ENCODE measurements around the gene FASTKD1.
"Not testable (repeated sequence)": the region's sequence is repeated elsewhere in the genome, so short reads cannot be mapped to it uniquely, and the experiment has no call there.

FASTKD1 gene

DNA sequence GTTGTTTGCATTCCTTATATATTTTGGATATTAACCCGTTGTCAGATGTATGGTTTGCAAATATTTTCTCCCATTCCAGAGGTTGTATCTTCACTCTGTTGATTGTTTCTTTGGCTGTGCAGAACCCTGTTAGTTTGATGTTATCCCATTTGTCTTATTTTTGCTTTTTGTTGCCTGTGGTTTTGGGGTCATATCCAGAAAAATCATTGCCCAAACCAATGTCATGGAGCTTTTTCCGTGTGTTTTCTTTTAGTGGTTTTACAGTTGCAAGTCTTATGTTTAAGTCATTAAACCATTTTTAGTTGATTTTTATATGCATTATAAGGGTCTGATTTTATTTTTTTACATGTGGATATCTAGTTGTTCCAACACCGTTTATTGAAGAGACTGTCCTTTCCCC is 46.3 kb upstream of the FASTKD1 start:
- H3K4me2 ChIP-seq (ENCODE audit: insufficient read depth, low read length) = no peak overlapping the region
- ATAC-seq (ENCODE audit: insufficient read depth, low read depth) = no peak
- no peak for DNase-seq
- peaks cover 67% of the 10 kb centered on the region for H3K36me3 ChIP-seq (ENCODE audit: insufficient read depth, low read length)
- no peak overlapping the region for H3K27ac ChIP-seq (ENCODE audit: low read length)
- no peak for TF ChIP-seq CTCF (IDR thresholded peaks at IDR 0.05; ENCODE audit: borderline replicate concordance, extremely low read depth, low read length, poor library complexity, severe bottlenecking)
- TF ChIP-seq EZH2 (IDR thresholded peaks at IDR 0.05; ENCODE audit: borderline replicate concordance, low read depth, low read length, severe bottlenecking) = no peak
- H2AFZ ChIP-seq (ENCODE audit: low read depth, low read length) = no peak overlapping the region
- no peak overlapping the region for H3K9ac ChIP-seq (ENCODE audit: low read depth, low read length)
- H3K4me1 ChIP-seq (ENCODE audit: insufficient read depth, low read length) = no peaks in the 10 kb centered on the region
- peaks cover 51% of the 10 kb centered on the region for H3K79me2 ChIP-seq (ENCODE audit: insufficient read depth, low read length)
- peaks cover 6% of the 10 kb centered on the region; the same call in 1 of the 2 replicates for H4K20me1 ChIP-seq (ENCODE audit: insufficient read depth, low read length)
- no peaks in the 10 kb centered on the region for H3K27me3 ChIP-seq (ENCODE audit: insufficient read depth, low read length, poor library complexity)
- no peak overlapping the region for H3K4me3 ChIP-seq (ENCODE audit: low read depth in 1 of 2, low read length in 2 of 2)
- no peaks in the 10 kb centered on the region for H3K9me3 ChIP-seq (ENCODE audit: insufficient read depth, low read length, severe bottlenecking)

DNA sequence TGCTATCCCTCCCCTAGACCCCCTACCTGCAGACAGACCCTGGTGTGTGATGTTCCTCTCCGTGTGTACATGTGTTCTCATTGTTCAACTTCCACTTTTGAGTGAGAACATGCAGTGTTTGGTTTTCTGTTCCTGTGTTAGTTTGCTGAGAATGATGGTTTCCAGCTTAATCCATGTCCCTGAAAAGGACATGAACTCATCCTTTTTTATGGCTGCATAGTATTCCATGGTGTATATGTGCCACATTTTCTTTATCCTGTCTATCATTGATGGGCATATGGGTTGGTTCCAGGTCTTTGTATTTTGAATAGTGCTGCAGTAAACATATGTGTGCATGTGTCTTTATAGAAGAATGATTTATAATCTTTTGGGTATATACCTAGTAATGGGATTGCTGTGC is 42.3 kb upstream of the FASTKD1 start:
- H3K27ac ChIP-seq (ENCODE audit: low read length); H2AFZ ChIP-seq (ENCODE audit: low read depth, low read length); H3K9me3 ChIP-seq (ENCODE audit: insufficient read depth, low read length, severe bottlenecking); ATAC-seq (ENCODE audit: insufficient read depth, low read depth); H3K9ac ChIP-seq (ENCODE audit: low read depth, low read length); H3K4me2 ChIP-seq (ENCODE audit: insufficient read depth, low read length); H3K27me3 ChIP-seq (ENCODE audit: insufficient read depth, low read length, poor library complexity); H4K20me1 ChIP-seq (ENCODE audit: insufficient read depth, low read length); H3K4me3 ChIP-seq (ENCODE audit: low read depth in 1 of 2, low read length in 2 of 2); DNase-seq; H3K4me1 ChIP-seq (ENCODE audit: insufficient read depth, low read length): not testable (repeated sequence)
- H3K36me3 ChIP-seq (ENCODE audit: insufficient read depth, low read length) = peaks cover 75% of the 10 kb centered on the region
- H3K79me2 ChIP-seq (ENCODE audit: insufficient read depth, low read length) = peaks cover 64% of the 10 kb centered on the region

DNA sequence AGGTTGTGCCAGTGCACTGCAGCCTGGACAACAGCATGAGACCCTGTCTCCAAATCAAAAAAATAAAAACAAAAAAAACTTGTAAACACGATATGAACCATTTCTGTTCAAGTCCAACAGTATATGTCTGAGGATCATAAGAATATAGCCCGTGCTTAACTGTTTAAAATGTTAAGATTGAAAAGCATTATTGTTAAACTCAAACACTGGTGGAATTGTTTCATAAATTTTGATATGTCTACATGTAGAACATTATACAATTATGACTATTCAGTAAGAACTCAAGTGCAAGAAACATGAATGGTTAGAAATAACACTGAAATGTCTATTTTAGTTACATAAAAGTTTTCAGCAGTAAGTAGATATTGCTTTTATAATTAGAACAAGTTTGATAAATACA is 40.2 kb upstream of the FASTKD1 start:
- no peak overlapping the region for H2AFZ ChIP-seq (ENCODE audit: low read depth, low read length)
- no peak overlapping the region for H3K27ac ChIP-seq (ENCODE audit: low read length)
- no peaks in the 10 kb centered on the region for H3K4me1 ChIP-seq (ENCODE audit: insufficient read depth, low read length)
- no peak overlapping the region for H3K4me2 ChIP-seq (ENCODE audit: insufficient read depth, low read length)
- H3K9ac ChIP-seq (ENCODE audit: low read depth, low read length) = no peak overlapping the region
- DNase-seq = no peak
- H3K4me3 ChIP-seq (ENCODE audit: low read depth in 1 of 2, low read length in 2 of 2) = no peak overlapping the region
- H4K20me1 ChIP-seq (ENCODE audit: insufficient read depth, low read length) = no peaks in the 10 kb centered on the region; the same call in 1 of the 2 replicates
- H3K79me2 ChIP-seq (ENCODE audit: insufficient read depth, low read length) = peaks cover 44% of the 10 kb centered on the region
- H3K27me3 ChIP-seq (ENCODE audit: insufficient read depth, low read length, poor library complexity) = no peaks in the 10 kb centered on the region
- ATAC-seq (ENCODE audit: insufficient read depth, low read depth) = no peak
- peaks cover 79% of the 10 kb centered on the region for H3K36me3 ChIP-seq (ENCODE audit: insufficient read depth, low read length)
- H3K9me3 ChIP-seq (ENCODE audit: insufficient read depth, low read length, severe bottlenecking) = no peaks in the 10 kb centered on the region
- no peak for TF ChIP-seq EZH2 (IDR thresholded peaks at IDR 0.05; ENCODE audit: borderline replicate concordance, low read depth, low read length, severe bottlenecking)
- no peak for TF ChIP-seq CTCF (IDR thresholded peaks at IDR 0.05; ENCODE audit: borderline replicate concordance, extremely low read depth, low read length, poor library complexity, severe bottlenecking)

GRCh38 chr2:169609264-169609663 is 35.6 kb upstream of the FASTKD1 start:
- Histone ChIP-seq H3K9me3 (ENCODE audit: insufficient read depth, low read length, severe bottlenecking) (no peaks in the 10 kb centered on the region), H3K4me2 (ENCODE audit: insufficient read depth, low read length) (no peak overlapping the region), H3K27me3 (ENCODE audit: insufficient read depth, low read length, poor library complexity) (no peaks in the 10 kb centered on the region), H3K27ac (ENCODE audit: low read length) (no peak overlapping the region), H3K4me3 (ENCODE audit: low read depth in 1 of 2, low read length in 2 of 2) (no peak overlapping the region), H4K20me1 (ENCODE audit: insufficient read depth, low read length) (peaks cover 8% of the 10 kb centered on the region; the same call in 1 of the 2 replicates), H3K36me3 (ENCODE audit: insufficient read depth, low read length) (peaks cover 98% of the 10 kb centered on the region), H3K79me2 (ENCODE audit: insufficient read depth, low read length) (peaks cover 20% of the 10 kb centered on the region), H3K9ac (ENCODE audit: low read depth, low read length) (no peak overlapping the region), H2AFZ (ENCODE audit: low read depth, low read length) (no peak overlapping the region), H3K4me1 (ENCODE audit: insufficient read depth, low read length) (no peaks in the 10 kb centered on the region)
- DNase-seq (no peak), ATAC-seq (ENCODE audit: insufficient read depth, low read depth) (no peak)
- no peak for TF ChIP-seq EZH2 (IDR thresholded peaks at IDR 0.05; ENCODE audit: borderline replicate concordance, low read depth, low read length, severe bottlenecking)
- TF ChIP-seq CTCF (IDR thresholded peaks at IDR 0.05; ENCODE audit: borderline replicate concordance, extremely low read depth, low read length, poor library complexity, severe bottlenecking) = no peak

All from DND-41 (cell line).